SKM-1 treated with dmso at 0.1 percent for 144 hours (cell line): ENCODE measurements around the gene BEND7.

Experiments
- DNase-seq: peaks from one replicate; lab custom pipeline; 2025; ENCODE audit not compliant: unreplicated experiment; lab: John Stamatoyannopoulos, UW

BEND7 gene

DNA sequence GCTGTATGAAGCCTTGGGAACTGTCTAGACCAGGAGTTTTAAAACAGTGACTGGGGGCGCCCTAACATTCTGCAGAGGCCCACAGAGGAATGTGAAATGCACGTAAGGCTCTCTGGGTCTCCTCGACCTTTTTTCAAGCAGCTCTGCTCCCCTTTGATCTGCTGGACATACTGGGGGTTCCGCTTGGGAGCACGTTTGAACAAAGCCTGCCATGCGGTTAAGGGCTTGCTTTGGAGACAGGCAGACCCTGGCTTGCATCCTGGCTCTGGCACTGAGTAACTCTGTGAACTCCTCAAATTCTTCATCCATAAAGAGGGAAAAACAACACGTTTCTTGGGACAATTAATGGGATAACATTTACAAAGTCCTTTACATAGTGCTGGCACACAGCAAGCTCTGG, 7.8 kb downstream of the BEND7 start:
- no peak for DNase-seq

DNA sequence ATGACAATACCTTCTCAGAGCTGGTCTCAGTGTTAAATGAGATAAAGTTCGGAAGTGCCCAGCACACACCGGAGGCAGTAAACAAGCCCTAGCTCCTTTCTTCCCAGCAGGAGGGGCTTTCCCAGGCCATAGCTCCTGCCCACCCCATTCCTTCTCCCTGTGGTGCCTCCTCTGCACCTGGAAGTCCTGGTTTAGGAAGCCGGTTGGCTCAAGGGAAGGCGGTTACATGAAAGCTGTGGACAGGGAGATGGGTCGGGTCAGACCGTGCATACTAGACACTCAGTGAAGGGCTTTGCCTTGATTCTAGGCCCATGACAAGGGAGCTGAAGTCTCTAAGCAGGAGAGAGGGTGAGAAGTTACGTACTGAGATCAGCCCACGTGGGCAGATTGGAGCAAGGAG, 8.6 kb downstream of the BEND7 start:
- no peak for DNase-seq

DNA sequence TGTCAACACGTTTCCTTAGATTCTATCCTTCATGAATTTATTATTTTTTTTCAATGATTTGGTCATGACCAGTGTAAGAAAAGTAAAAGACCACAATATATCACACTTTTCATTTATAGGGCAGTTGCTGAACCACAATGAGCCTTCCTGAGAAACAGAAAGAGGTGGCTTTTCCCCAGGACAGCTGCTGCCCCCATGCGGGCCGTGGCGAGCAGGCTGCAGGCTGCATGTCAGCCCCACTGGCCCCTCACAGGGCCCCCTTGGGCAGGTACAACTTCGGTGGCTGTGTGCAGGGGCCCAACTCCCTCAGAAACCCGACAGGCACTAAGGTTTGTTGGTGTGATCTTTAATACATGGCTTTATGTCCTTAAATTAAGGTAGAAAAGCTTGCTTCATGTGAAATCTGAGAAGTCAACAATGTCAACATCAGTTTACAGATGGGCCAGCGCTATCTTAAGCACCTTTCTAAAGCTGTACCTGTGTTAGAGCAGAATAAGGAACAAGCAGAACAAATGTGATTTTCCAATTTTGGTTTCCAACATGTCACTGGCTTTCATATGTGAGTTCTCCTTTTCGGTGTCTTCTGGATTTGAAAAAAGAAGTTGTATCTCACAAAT, 10.6 kb downstream of the BEND7 start:
- no peak for DNase-seq

DNA sequence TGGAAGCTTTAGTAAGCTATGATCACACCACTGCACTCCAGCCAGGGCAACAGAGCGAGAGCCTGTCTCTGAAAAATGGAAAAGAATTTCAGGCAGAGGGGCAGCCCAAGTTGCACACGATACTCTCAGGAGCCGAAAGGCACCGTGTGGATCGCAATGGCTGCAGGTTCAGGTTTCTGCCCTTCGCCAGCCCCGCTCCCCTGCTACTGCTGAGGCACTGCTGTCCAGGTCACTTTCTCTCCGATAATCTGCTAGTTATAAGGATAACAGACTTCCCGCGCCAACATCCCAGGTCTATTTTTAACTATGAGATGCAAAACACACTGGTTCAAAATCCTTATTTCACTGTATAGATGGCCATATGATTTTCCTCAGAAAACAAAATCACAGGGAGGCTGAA, 11.1 kb downstream of the BEND7 start:
- no peak for DNase-seq

DNA sequence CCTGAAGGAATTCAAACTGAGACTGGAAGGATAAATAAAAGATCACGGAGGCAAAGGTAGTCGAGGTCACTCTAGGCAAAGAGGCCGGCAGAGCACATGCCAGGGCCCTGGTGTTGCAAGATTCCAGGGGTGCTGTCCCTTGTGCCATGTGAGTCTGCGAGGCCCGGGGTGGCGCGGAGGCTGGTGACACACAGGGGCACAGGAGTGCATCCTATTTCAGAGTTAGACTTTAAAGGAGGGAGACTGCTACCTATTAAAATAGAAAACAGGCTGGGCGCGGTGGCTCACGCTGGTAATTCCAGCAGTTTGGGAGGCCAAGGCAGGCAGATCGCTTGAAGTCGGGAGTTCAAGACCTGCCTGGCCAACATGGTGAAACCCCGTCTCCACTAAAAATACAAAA, 12.6 kb downstream of the BEND7 start:
- DNase-seq = no peak

DNA sequence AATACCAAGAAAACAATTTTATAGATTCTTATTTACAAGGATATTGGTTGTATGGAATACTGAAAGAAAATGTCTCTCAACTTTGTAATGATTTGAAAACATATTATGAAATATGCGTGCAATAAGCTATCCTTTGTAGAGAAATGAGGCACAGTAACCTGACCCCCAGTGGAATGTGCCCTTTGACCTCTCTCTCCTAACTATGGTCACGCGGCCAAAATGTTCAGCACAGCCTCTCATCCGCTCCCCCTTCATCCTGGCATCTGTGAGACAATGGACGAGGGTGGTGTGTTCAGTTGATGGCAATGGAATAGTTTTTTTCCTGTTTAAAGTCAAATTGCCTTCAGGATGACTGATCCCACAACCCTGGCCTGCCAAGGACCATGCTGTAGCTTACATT, 13.3 kb downstream of the BEND7 start:
- DNase-seq = no peak

DNA sequence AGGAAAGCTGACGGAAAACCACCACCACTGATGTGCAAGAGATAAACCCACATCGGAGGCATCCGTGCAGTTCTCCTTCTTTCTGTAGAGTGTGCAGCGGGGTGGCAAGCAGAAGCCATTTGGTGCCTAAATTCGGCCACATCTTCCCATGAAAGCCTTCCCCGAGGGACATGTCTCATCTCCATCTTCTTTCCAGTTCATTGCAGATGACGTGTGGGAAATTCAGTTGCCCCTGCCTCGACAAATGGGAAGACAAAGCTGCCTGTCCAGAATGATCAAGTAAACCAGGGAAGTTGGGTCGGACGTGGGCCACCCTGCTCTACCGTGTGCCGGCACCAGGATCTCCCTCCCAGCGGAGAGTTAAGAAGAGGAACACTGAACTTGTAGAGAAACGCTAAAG, 14.5 kb downstream of the BEND7 start:
- no peak for DNase-seq

DNA sequence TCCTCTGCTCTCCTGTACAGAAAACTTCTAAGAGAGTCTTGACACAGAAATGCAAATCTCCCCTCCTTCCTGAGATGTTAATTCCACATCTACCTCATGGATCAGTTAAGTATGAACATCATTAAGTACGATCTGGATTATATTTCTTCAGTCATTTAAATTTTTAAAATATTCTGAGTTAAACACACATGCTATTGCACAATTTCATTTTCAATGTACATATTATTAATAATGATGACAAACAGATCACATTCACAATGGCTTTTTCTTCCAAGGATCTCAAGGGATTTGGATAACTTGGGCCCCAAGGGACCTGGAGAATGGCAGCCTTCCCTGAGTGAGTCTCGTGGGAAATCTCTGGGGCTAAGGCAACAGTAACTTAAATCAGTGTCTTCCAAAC, 16.2 kb downstream of the BEND7 start:
- no peak for DNase-seq

DNA sequence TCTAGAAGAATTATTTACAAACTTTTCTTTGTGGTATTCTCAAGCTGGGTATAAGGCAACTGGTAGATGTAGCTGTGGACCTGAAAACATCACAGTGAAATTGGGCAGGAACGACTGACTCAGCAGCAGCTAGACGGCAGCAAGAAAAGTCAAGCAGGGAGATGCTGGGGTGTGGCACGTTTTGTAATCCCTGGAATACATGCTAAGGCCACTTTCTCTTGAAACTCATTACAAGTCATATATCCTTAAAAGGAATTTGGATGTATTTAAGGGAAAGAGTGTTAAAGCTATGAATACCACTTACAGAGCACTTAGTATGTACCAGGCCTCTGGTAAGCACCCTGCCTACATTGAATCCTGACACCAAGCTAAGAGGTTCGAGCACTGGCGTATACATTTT, 17.4 kb downstream of the BEND7 start:
- DNase-seq = no peak

DNA sequence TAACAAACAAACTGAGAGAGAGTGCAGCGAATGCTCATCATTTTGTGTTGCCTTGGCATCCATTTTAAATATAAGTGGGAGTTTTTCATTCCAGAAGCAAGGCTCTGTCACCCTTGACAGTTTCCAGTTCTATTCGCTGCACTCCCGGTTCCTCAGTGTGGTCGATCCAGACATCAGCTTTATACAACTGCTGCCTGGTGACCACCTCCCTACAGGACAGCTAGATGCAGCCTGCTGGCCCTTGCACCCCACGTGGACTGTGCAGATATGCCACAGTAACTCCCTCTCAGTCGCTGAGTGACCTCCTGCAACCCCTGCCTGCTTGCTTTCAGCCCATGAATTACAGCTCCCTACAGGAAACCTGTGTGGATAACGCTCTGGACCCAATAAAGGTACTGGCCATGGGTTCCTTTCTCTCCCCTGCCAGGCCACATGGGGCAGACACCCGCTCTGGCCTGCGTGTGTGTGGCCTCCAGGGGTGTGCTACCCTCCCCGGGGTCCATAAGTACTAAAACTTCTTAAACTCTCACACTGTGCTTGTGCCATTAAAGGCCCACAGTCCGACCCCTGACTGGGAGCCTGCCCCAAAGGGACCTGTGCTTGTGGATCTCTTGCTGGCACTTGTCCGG, 23.6 kb downstream of the BEND7 start:
- DNase-seq = no peak

DNA sequence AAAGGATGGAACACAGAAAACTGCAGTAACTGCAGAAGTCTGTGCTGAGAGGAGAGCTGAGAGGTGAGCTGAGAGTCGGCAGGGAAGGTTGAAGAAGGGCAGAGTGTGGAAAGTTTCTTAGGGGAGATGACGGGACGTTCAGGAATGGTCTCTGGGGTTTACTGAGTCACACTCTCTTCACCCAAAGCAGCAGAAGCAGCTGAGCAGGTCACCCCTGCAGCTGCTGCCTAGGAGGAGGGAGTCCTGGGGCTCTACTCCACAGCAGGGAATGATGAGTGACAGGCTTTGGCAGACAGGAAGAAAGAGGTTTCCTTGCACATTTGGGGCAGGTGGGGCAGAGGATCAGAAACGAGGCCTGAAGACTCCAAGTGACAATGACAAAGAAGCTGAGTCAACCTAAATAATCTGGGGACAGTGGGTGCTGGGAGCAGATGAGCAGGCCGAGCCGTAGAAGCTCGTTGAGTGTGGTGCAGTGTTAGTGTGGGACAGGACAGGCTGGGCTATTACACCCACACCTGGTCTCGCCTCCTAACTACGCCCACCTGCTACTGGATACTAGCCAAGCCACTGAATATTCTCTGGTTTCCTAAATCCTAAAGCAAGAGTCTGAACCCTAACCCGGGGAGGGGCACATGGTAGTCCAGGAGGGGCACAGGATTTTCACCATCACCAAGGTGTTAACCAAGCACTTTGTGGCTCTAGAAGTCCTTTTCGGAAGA, 24.9 kb downstream of the BEND7 start:
- DNase-seq = no peak

DNA sequence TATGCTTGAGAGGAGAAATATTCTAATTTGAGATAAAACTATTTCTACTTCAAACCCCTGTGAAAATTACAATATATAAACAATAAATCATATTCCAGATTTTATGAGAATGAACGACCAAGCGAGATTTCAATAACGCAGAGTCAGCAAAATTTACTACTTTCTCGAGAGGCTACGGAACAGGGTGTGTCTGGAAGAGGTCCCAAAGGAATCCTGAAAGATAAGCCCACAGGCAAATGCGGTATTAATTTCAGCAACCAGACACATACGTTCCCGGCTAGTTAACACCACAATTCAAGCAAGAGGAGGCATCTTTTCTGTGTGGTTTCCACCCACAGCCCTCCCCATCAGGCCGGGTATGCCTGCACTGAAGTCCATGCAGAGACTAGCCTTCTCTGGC, 26.4 kb downstream of the BEND7 start:
- DNase-seq = no peak

DNA sequence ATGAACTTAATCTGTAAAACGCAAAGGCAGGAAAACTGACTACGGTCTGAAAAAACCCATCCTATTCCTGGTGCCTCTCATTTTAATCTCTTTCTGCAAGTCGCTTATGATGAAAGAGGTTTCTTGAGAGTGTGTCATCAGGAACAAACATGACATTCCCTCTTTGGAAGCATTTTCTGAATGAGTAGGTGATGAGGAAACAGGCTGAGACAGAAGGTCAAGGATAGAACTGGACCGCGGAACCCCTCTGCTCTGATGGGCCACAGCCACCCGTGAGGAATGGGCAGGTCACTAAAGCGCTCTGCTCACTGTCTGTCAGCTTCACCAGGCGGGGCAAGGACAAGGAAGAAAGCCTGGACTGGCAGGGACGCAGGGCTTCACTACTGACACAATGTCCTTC, 28.6 kb downstream of the BEND7 start:
- DNase-seq = no peak

DNA sequence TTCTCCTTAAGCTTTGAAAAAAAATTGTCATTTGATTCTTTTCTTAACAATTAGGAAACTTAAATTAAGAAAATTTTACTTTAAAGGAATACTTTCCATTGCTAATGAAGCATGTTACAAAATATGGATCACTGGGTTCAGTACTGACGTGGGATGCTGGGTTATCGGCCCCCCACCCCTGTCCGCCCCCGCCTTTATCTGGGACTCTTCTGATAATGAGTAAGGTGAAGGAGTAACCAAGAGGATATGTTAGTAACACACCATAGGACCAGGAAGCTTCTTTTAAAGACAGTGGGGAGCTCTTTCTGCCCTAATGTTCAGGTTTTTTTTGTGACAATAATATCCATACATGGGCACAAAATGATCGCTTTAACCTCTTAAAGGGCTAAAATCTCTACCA, 29.7 kb downstream of the BEND7 start:
- DNase-seq = no peak

DNA sequence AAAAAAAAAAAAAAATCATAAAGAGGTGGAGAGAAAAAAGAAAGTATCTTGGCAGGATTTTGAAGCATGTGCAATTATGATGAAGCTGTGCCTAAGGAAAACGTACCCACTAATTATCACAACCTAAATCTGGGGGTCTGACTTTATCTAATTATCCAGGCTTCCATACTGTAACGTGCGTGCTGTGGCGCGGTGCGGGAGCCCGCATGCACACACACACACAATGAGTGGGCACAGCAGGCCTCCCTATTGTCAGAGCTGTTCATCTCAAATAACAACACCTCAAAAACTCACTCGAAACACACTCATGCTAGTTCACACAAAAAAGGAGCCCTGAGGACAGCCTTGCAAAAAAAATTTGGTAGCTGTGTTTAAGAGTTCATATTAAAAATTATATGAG, 31.9 kb downstream of the BEND7 start:
- no peak for DNase-seq

DNA sequence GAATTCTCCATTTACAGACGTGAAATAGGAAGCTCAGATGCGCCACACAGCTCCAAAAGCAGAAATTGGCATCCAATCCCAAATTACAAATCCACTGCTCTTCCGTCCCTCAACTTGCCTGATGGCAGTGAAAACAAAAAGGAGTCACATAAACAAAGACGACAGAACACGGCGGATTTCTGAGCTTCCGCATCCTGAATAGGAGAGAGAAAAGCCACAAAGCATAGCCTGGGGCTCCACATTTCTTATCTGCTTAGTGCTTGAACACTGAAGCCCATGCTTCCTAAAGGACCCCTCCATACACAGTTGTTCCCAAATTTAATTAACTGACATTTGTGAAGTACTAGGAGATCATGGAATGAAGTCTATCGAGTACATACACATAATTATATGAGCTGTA, 32.6 kb downstream of the BEND7 start:
- DNase-seq = no peak

DNA sequence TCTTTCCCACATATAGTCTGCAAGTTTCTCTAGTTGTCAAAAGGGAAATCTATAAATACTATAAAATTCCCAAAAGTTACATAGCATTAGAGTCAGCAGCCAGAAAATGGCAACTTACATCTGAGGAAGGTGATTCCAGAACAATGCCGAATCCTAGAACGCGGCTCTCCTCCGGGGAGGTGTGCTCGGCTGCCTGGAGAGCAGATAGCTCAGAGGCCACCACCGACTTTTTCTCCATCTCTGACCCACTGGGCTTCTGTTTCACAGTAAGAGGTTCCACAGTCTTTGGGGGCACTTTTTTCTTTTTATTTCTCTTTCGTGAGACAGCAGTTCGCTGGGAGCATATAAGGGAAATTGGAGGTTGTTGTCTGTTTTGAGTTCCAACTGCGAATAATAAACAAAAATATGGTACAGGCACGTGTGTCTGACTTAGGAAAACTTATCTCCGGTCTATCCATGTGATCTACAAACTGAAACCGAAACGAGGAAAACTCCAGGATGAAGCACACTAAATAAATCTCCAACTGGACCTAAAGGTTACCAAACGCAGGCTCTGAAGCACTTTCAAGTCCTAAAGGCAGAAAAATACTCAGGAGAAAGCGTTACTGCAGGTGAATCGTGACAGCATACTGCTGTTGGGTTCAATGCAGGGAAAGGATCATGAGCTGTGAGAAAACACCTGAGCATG, 36.2 kb downstream of the BEND7 start:
- no peak for DNase-seq

DNA sequence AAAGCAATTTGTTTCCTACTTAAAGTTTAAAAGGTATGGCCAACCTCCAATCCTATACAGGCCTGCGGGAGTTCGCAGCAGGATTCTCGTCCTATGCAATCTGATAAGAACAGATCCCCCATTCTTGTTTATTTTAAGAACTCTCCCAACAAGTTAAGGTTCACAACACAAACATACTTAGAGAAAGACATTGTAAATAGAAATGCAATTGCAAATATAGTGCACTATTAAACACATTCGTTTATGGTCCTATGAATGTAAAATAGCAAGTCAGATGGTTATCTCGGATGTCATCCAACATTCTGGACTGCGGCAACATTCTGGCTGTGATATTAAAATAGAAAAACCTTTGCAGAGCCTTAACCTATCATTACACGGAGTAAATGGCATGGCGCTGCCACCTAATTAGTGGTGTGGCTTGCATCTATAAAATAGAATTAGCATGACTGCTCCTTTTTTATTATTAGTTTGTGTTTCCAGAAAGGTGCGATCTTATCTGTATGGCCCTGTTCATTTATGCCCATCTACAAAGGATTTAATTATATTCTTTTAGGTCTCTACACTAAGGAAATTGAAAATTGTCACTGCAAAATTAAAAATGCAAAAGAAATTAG, 37.0 kb downstream of the BEND7 start:
- no peak for DNase-seq

DNA sequence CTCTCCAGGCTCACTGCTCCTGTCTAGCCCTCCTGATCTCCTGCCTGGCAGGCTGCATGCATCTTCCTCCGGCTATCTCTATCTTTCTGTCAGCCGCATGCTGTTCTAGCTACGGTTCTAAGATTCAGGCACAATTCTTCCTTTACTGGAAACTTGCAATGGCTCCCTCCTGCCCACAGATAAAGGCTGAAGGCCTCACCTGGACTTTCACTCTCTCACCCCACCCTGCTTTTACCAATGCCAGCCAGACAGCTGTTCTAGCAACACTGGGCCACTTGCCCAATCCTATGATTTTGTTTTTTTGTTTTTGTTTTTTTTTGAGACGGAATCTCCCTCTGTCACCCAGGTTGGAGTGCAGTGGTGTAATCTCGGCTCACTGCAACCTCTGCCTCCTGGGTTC, 38.3 kb downstream of the BEND7 start:
- DNase-seq = no peak

DNA sequence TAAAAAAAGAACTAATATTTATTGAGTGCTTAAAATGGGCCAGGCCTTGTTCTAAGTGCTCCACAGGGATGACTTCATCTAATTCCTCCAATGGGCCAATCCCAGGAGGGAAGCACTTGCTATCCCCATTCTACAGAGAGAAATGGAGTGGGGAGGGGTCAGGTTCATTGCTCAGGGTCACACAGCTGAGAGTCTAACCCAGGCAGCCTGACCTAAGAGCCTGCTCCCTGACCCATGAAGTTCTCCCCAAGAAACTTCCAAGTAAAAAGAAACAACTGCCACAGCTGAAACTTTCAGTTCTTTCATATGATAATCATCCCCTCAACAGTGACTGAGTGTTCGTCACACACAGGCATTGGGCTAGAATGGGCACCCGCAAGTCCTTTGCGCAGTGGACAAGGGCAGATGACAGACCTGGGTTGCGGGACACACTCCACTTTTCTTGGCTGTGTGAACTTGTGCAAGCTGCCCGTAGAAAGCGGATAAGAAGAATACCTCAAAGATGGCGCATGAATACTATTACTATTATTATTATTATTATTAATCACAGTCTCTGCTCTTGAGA, 39.7 kb downstream of the BEND7 start:
- no peak for DNase-seq

DNA sequence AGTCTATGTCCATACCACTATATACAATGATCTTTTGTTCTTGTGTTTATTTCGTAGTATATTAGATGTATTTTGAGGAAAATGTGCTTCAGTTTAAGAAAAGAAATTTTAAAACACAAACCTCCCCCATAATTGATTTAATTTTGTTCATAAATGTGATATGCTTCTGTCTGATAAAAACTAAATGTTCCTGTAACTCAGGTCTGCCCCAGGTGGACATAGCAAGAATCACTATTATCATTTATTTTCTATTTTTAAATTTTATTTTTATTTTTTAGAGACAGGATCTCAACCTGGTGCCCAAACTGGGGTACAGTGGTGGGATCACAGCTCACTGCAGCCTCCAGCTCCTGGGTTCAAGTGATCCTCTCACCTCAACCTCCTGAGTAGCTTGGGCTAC, 43.2 kb downstream of the BEND7 start:
- no peak for DNase-seq
